Hepatocyte (in vitro differentiated cells): ENCODE measurements around the gene CPS1. TPM values are rescaled to one million over a fixed set of nuclear protein-coding genes. Genes with fewer than 3 reads are reported as not detected.
A peak's percentile ranks its signal among the peaks of the same experiment; 100 is the strongest.

Experiments
- DNase-seq: peaks from one replicate; pipeline ENCODE4 v3.0.0-alpha.2; 2016; ENCODE audit warnings: low spot score
- H2AFZ ChIP-seq: fragments of 200-600 bp; sonication (generic); 2 replicates; pipeline ENCODE4 v1.6.0; 2016; ENCODE audit warnings: antibody characterized with exemption, mild to moderate bottlenecking
- H3K27ac ChIP-seq: fragments of 200-600 bp; sonication (generic); 2 replicates; pipeline ENCODE4 v1.5.1; 2016; ENCODE audit warnings: mild to moderate bottlenecking
- H3K27me3 ChIP-seq: fragments of 200-600 bp; sonication (generic); 2 replicates; pipeline ENCODE4 v1.6.1; 2016
- H3K36me3 ChIP-seq: fragments of 200-600 bp; sonication (generic); replicated peaks from 2 replicates; pipeline ENCODE4 v1.5.1; 2016; ENCODE audit warnings: low read depth; ENCODE audit not compliant: insufficient read depth
- H3K4me1 ChIP-seq: fragments of 200-600 bp; sonication (generic); 2 replicates; pipeline ENCODE4 v1.5.1; 2016; ENCODE audit warnings: mild to moderate bottlenecking, moderate library complexity; ENCODE audit not compliant: insufficient read depth
- H3K4me2 ChIP-seq: fragments of 200-600 bp; sonication (generic); 2 replicates; pipeline ENCODE4 v1.6.0; 2016
- H3K4me3 ChIP-seq: fragments of 200-600 bp; sonication (generic); 2 replicates; pipeline ENCODE4 v1.5.1; 2016; ENCODE audit warnings: mild to moderate bottlenecking
- H3K79me2 ChIP-seq: fragments of 200-600 bp; sonication (generic); 2 replicates; pipeline ENCODE4 v1.6.0; 2017; ENCODE audit warnings: mild to moderate bottlenecking
- H3K9me2 ChIP-seq: fragments of 200-600 bp; sonication (generic); replicated peaks from 2 replicates; pipeline ENCODE4 v1.6.0; 2017; ENCODE audit warnings: mild to moderate bottlenecking; ENCODE audit not compliant: insufficient read depth
- H3K9me3 ChIP-seq: fragments of 200-600 bp; sonication (generic); 2 replicates; pipeline ENCODE4 v1.5.1; 2016; ENCODE audit warnings: low read depth, mild to moderate bottlenecking
- H4K20me1 ChIP-seq: fragments of 200-600 bp; sonication (generic); 2 replicates; pipeline ENCODE4 v1.6.0; 2016; ENCODE audit warnings: mild to moderate bottlenecking; ENCODE audit not compliant: insufficient read depth, poor library complexity, severe bottlenecking
- CTCF ChIP-seq: fragments of 200-600 bp; sonication (generic); IDR thresholded peaks from 2 replicates; pipeline ENCODE4 v1.5.1; 2016; ENCODE audit warnings: antibody characterized with exemption, mild to moderate bottlenecking; ENCODE audit not compliant: poor library complexity
- EZH2 ChIP-seq: fragments of 200-600 bp; sonication (generic); IDR thresholded peaks from 2 replicates; pipeline ENCODE4 v1.6.1; 2016; ENCODE audit warnings: antibody characterized with exemption, mild to moderate bottlenecking, borderline replicate concordance
- EZH2phosphoT487 ChIP-seq: fragments of 200-600 bp; sonication (generic); IDR thresholded peaks from one replicate; pipeline ENCODE4 v1.6.1; 2018; ENCODE audit warnings: antibody characterized with exemption, mild to moderate bottlenecking, low read depth, moderate library complexity; ENCODE audit not compliant: unreplicated experiment, severe bottlenecking
- WGBS: methylation state at CpG from one replicate; pipeline ENCODE4 v1.1.6; 2016; ENCODE audit warnings: low lambda C conversion rate; ENCODE audit errors: missing lambda C conversion rate; 5-methylcytosine and 5-hydroxymethylcytosine counted together
- polyA plus RNA-seq: library from polyadenylated mRNA; unstranded; fragments of >200 nt; fragmentation: Nextera tagmentation; extraction: Ambion mirVana; gene quantifications from 2 replicates; pipeline ENCODE4 v1.2.1, GENCODE V29; 2016
- total RNA-seq: library from RNA; depleted of rRNA; stranded (reverse); fragments of >200 nt; gene quantifications from 2 replicates; pipeline ENCODE4 v1.2.3, GENCODE V29; 2014

Gene CPS1
- total and polyA plus RNA-seq, 2 experiments from 2014 or later = 239 to 587 TPM

GRCh38 chr2:210562091-210562490, 5.7 kb downstream of the CPS1 start:
- H3K79me2 ChIP-seq = peaks cover 9% of the 10 kb centered on the region
- no peak for DNase-seq
- H3K9me2 ChIP-seq = no peaks in the 10 kb centered on the region
- TF ChIP-seq CTCF = no peak
- TF ChIP-seq EZH2 = no peak
- TF ChIP-seq EZH2phosphoT487 = no peak
- no peaks in the 10 kb centered on the region for H4K20me1 ChIP-seq
- 38% methylated on average over 1 of the region's 1 CpG for WGBS
- no peak overlapping the region for H3K4me3 ChIP-seq
- no peak overlapping the region for H2AFZ ChIP-seq
- H3K9me3 ChIP-seq = no peaks in the 10 kb centered on the region
- no peaks in the 10 kb centered on the region for H3K27me3 ChIP-seq
- peak overlapping the region; percentile 41 for H3K27ac ChIP-seq
- peaks cover 6% of the 10 kb centered on the region for H3K4me1 ChIP-seq
- H3K4me2 ChIP-seq = peak overlapping the region; percentile 7
- H3K36me3 ChIP-seq = no peaks in the 10 kb centered on the region

GRCh38 chr2:210562502-210563080, 6.2 kb downstream of the CPS1 start:
- 62% methylated on average over 4 of the region's 4 CpGs for WGBS
- peak overlapping the region; percentile 7 for H3K4me2 ChIP-seq
- H3K36me3 ChIP-seq = no peaks in the 10 kb centered on the region
- no peak overlapping the region for H3K4me3 ChIP-seq
- no peaks in the 10 kb centered on the region for H4K20me1 ChIP-seq
- H3K9me2 ChIP-seq = no peaks in the 10 kb centered on the region
- no peak for DNase-seq
- peaks cover 9% of the 10 kb centered on the region for H3K79me2 ChIP-seq
- peaks cover 6% of the 10 kb centered on the region for H3K4me1 ChIP-seq
- H3K27me3 ChIP-seq = no peaks in the 10 kb centered on the region
- TF ChIP-seq EZH2 (no peak), EZH2phosphoT487 (no peak), CTCF (no peak)
- H3K9me3 ChIP-seq = no peaks in the 10 kb centered on the region
- peak overlapping the region; percentile 41 for H3K27ac ChIP-seq
- no peak overlapping the region for H2AFZ ChIP-seq

GRCh38 chr2:210567279-210567678, 10.9 kb downstream of the CPS1 start:
- H3K9me3 ChIP-seq = no peaks in the 10 kb centered on the region
- DNase-seq = no peak
- no peaks in the 10 kb centered on the region for H3K27me3 ChIP-seq
- peaks cover 9% of the 10 kb centered on the region for H3K79me2 ChIP-seq
- no peak overlapping the region for H3K27ac ChIP-seq
- no peak for TF ChIP-seq EZH2phosphoT487
- H3K4me1 ChIP-seq = peaks cover 6% of the 10 kb centered on the region
- no peaks in the 10 kb centered on the region for H3K36me3 ChIP-seq
- no peaks in the 10 kb centered on the region for H4K20me1 ChIP-seq
- H2AFZ ChIP-seq = no peak overlapping the region
- H3K9me2 ChIP-seq = no peaks in the 10 kb centered on the region
- no peak overlapping the region for H3K4me3 ChIP-seq
- H3K4me2 ChIP-seq = no peak overlapping the region

- no peaks in the 10 kb centered on the region for H3K27me3 ChIP-seq
- H3K9me3 ChIP-seq = no peaks in the 10 kb centered on the region
- no peak overlapping the region for H3K4me3 ChIP-seq
- no peak overlapping the region for H2AFZ ChIP-seq
- 76% methylated on average over 2 of the region's 2 CpGs for WGBS
- no peak overlapping the region for H3K4me2 ChIP-seq
- peaks cover 4% of the 10 kb centered on the region for H3K4me1 ChIP-seq
- DNase-seq = no peak
- no peaks in the 10 kb centered on the region for H3K36me3 ChIP-seq
- peaks cover 9% of the 10 kb centered on the region for H3K79me2 ChIP-seq
- H3K9me2 ChIP-seq = no peaks in the 10 kb centered on the region
- H4K20me1 ChIP-seq = no peaks in the 10 kb centered on the region
- TF ChIP-seq EZH2 (no peak), EZH2phosphoT487 (no peak), CTCF (no peak)
- no peak overlapping the region for H3K27ac ChIP-seq
Measured at GRCh38 chr2:210568108-210568507, 11.7 kb downstream of the CPS1 start.
